Colonic mucosa (tissue), 4 donors: Measurements from ENCODE around the gene CYB5R3. TPM values are rescaled to one million over a fixed set of nuclear protein-coding genes. Genes with fewer than 3 reads are reported as not detected.
A peak's percentile ranks its signal among the peaks of the same experiment; 100 is the strongest.

ENCODE experiments used
- DNase-seq: peaks from one replicate; pipeline ENCODE4 v3.0.0-alpha.2; 2020
- H3K27ac ChIP-seq: fragments of 200-600 bp; one replicate; pipeline ENCODE4 v1.8.0; 2021
- H3K27me3 ChIP-seq: fragments of 200-600 bp; one replicate; pipeline ENCODE4 v1.8.0; 2021
- H3K36me3 ChIP-seq: fragments of 200-600 bp; one replicate; pipeline ENCODE4 v1.8.0; 2021
- H3K4me1 ChIP-seq: fragments of 200-600 bp; one replicate; pipeline ENCODE4 v1.8.0; 2021; ENCODE audit warnings: mild to moderate bottlenecking
- H3K4me3 ChIP-seq: fragments of 200-600 bp; one replicate; pipeline ENCODE4 v1.8.0; 2021
- H3K9ac ChIP-seq, 2 donors: one replicate each; pipeline ENCODE4 v1.7.0; 2013; ENCODE audit warnings: control low read depth in 2 of 2, low read depth in 2 of 2, low read length in 2 of 2
- H3K9me3 ChIP-seq: fragments of 200-600 bp; one replicate; pipeline ENCODE4 v1.8.0; 2021
- intact Hi-C: fragments of 100-400 bp; cut with DNase I; formaldehyde crosslinking; loops from one replicate; pipeline ENCODE4 v1.14.1; 2022
- total RNA-seq, 2 donors: library from RNA; stranded (reverse); fragmentation: NEBNext Ultra II Directional in 1 of 2; extraction: Animal tissue kit (Norgen Biotek cat#: 25700) in 1 of 2; gene quantifications; one replicate each; pipeline ENCODE4 v1.2.1, GENCODE V29; 2021
- TF ChIP-seq, protein P1 (sequence below): fragments of 200-600 bp; IDR thresholded peaks from one replicate; pipeline ENCODE4 v1.8.0; 2022; ENCODE audit warnings: antibody characterized with exemption, mild to moderate bottlenecking
- donor health status: healthy.
- donor health status: DM: no; HTN: no; CAD: no.
- donor health status: DM: no; HTN: no; CAD: no.

The CYB5R3 gene
- total RNA-seq, 2 donors from 2014 or later, result 105 to 133 TPM

DNA sequence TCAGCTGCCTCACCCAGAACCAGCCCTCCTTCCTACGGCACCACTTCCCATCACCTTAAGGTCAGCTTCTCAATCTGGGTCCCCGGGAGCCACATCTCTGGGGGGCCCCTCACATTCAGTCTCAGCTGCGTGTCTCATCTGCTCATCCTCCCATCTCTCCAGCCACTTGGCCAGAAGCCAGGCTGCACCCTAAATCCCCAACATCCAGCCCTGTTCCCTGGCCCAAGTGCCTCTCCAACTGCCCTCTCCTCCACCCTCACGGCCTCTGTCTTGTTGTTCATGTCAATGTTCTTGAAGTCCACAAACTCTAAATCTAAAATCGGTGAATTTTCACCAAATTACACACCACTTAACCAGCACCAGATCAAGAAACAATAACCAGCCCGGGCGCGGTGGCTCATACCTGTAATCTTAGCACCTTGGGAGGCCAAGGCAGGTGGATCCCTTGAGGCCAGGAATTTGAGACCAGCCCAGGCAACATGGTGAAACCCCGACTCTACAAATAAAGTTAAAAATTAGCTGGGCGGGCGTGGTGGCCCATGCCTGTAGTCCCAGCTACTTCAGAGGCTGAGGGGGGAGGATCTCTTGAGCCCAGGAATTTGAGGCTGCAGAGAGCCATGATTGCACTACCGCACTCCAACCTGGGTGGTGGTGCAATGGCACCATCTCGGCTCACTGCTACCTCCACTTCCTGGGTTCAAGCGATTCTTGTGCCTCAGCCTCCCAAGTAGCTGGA lies 37.7 kb upstream of the CYB5R3 start:
- Histone ChIP-seq H3K36me3 (no peaks in the 10 kb centered on the region), H3K9me3 (no peaks in the 10 kb centered on the region), H3K4me3 (no peak overlapping the region), H3K27me3 (no peaks in the 10 kb centered on the region), H3K9ac (peak overlapping the region in 1 of 2 donors; percentile 12), H3K27ac (peak overlapping the region; percentile 38), H3K4me1 (peaks cover 12% of the 10 kb centered on the region)
- intact Hi-C loops, result no loop called here
- TF ChIP-seq, protein P1, sequence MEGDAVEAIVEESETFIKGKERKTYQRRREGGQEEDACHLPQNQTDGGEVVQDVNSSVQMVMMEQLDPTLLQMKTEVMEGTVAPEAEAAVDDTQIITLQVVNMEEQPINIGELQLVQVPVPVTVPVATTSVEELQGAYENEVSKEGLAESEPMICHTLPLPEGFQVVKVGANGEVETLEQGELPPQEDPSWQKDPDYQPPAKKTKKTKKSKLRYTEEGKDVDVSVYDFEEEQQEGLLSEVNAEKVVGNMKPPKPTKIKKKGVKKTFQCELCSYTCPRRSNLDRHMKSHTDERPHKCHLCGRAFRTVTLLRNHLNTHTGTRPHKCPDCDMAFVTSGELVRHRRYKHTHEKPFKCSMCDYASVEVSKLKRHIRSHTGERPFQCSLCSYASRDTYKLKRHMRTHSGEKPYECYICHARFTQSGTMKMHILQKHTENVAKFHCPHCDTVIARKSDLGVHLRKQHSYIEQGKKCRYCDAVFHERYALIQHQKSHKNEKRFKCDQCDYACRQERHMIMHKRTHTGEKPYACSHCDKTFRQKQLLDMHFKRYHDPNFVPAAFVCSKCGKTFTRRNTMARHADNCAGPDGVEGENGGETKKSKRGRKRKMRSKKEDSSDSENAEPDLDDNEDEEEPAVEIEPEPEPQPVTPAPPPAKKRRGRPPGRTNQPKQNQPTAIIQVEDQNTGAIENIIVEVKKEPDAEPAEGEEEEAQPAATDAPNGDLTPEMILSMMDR, result no peak
- DNase-seq, result no peak

DNA sequence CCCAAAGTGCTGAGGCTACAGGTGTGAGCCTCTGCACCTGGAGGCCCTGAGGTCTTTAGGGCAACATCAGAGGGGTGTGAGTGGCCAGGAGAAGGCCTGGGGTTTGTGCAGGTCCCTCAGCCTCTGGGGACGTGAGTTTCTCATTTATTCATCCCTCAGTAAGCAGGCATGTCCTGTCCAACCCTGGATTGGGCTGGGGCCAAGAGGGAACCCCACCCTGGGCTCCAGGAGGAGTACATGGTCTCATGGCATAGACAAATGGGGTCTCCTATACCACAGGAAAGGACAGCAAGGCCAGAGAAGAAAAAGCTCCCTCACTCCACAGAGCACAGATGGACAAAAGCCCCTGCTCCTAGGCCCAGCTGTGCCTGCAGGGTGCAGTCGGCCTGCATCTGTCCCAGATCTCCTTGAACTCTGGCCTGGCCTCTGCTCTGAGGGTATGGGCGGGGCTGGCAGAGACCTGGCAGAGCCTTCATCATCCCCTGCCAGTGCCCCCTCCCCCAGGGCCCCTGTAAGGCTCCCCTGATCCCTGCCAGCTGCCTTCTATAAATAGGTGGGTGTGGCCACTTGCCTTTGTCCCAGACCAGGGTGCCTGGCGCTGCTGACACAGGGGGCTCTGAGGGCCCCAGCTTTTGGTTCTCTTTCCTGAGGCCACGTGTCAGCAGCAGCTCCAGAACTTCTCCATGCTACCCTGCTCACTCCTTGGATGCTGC lies 36.9 kb upstream of the CYB5R3 start:
- Histone ChIP-seq H3K27me3 (no peaks in the 10 kb centered on the region), H3K9ac (peak overlapping the region in 1 of 2 donors; percentile 12), H3K4me3 (no peak overlapping the region), H3K4me1 (peaks cover 12% of the 10 kb centered on the region), H3K9me3 (no peaks in the 10 kb centered on the region), H3K27ac (peak overlapping the region; percentile 38), H3K36me3 (no peaks in the 10 kb centered on the region)
- TF ChIP-seq, protein P1, result no peak
- intact Hi-C loops, result no loop called here
- peak; percentile 54 for DNase-seq

DNA sequence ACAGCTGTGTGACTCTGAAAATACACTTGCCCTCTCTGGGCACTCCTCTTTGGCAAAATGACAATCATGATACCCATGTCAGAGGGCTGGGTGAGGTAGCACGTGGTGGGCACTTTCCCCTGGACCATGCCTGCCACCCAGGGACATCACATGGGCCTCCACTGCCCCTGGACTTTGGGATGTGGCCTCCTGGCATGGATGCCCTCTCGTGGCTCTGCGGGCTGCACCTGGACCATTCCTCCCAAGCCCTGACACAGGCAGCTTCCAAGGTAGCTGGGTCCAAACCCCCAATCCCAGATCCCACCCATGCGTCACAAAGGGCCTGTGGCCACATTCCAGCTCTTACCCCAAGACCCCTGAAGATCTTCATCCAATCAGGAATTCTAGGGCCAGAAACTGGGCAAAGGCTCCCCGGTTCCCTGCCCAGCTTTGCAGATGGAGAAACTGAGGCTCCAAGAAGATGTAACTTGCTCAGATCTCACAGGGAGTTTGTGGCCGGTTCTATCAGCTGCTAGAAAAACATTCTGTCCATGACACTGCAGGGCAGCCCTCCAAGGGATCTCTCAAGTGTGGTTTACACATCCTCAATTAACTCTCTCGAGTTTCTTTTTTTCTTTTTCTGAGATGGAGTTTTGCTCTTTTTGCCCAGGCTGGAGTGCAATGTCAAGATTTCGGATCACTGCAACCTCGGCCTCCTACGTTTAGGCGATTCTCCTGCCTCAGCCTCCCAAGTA lies 35.4 kb upstream of the CYB5R3 start:
- intact Hi-C loops, result no loop called here
- DNase-seq, result no peak

DNA sequence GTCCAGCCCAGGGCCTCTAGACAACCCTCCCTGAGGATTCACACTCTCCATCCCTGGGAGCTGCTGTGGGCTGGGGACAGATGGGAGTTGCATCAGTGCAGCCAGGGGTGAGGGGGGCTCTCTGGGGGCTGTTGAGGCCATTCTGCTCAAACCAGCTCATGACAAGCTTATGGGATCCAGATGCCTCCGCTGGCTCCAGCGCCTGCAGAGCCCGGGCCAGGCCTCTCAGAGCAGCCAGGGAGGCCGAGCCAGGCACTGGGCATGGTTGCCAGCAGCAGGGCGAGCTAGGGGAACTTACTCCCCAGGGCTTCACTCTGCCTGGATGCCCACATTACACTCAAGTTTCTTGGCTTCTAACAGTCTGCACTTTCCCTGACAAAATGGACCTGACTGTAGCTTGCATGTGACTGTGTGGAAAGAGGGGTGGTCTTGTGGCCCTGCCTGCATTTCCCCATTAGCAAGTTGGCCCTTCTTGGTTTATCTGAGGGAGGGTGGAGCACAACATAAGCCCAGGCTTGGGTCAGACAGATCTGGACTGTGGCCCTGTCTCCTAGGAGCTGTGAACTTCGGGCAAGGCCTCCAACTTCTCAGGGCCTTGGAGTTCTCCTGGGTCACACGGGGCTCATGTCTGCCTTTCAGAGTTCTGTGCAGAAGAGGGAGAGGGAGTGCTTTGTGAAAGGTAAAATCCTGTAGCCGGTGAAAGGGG lies 34.5 kb upstream of the CYB5R3 start:
- no peak for DNase-seq
- Histone ChIP-seq H3K9ac (peak overlapping the region in 1 of 2 donors; percentile 34), H3K36me3 (no peaks in the 10 kb centered on the region), H3K4me3 (no peak overlapping the region), H3K9me3 (no peaks in the 10 kb centered on the region), H3K27ac (peak overlapping the region; percentile 44), H3K4me1 (peaks cover 12% of the 10 kb centered on the region), H3K27me3 (no peaks in the 10 kb centered on the region)
- TF ChIP-seq, protein P1, result no peak
- intact Hi-C loops, result no loop called here

More for the DNA sequence above, 35.4 kb upstream of the CYB5R3 start:
- peak overlapping the region; percentile 44 for H3K27ac ChIP-seq
- H3K9ac ChIP-seq, result peak overlapping the region in 1 of 2 donors; percentile 34
- H3K36me3 ChIP-seq, result no peaks in the 10 kb centered on the region
- no peaks in the 10 kb centered on the region for H3K27me3 ChIP-seq
- H3K9me3 ChIP-seq, result no peaks in the 10 kb centered on the region
- peaks cover 12% of the 10 kb centered on the region for H3K4me1 ChIP-seq
- no peak overlapping the region for H3K4me3 ChIP-seq
- TF ChIP-seq, protein P1, result no peak
